Measurements from ENCODE around the gene FKBP3. TPM values are rescaled to one million over a fixed set of nuclear protein-coding genes. Genes with fewer than 3 reads are reported as not detected.

FKBP3 gene
- total and polyA plus RNA-seq, 12 donors: 83.9 to 184 (median 105) TPM

DNA sequence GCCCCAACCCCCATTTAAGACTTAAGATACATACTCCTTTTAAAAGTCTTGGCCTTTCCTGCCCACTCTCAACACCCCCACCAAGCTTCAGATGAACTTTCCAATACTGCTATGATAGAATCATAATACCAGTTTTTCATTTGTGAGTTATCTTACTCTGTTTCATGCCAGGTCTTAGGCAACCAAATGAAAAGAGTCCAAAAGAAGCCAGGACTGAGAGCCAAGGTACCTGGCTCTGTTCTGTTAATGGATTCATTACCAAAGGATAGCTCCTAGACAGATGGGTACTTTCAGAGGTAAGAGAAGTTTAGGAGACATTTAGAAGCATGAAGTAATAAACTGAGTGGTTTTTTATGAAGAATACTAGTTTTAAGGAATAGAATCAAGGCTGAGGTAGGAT, 35.6 kb upstream of the FKBP3 start:
- intact Hi-C loops (cut with DNase I): no loop called here
- no peaks in the 10 kb centered on the region for H3K9me3 ChIP-seq
- no peak overlapping the region for H3K4me3 ChIP-seq
- DNase-seq (no peak), ATAC-seq (no peak)
- no peak overlapping the region for H3K27ac ChIP-seq
- no peaks in the 10 kb centered on the region for H3K27me3 ChIP-seq
- no peaks in the 10 kb centered on the region for H3K4me1 ChIP-seq
- TF ChIP-seq, protein P1, sequence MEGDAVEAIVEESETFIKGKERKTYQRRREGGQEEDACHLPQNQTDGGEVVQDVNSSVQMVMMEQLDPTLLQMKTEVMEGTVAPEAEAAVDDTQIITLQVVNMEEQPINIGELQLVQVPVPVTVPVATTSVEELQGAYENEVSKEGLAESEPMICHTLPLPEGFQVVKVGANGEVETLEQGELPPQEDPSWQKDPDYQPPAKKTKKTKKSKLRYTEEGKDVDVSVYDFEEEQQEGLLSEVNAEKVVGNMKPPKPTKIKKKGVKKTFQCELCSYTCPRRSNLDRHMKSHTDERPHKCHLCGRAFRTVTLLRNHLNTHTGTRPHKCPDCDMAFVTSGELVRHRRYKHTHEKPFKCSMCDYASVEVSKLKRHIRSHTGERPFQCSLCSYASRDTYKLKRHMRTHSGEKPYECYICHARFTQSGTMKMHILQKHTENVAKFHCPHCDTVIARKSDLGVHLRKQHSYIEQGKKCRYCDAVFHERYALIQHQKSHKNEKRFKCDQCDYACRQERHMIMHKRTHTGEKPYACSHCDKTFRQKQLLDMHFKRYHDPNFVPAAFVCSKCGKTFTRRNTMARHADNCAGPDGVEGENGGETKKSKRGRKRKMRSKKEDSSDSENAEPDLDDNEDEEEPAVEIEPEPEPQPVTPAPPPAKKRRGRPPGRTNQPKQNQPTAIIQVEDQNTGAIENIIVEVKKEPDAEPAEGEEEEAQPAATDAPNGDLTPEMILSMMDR (IDR thresholded peaks at IDR 0.05): no peak
- H3K36me3 ChIP-seq: peaks cover 0 to 58% (median 0%) of the 10 kb centered on the region in 9 donors

DNA sequence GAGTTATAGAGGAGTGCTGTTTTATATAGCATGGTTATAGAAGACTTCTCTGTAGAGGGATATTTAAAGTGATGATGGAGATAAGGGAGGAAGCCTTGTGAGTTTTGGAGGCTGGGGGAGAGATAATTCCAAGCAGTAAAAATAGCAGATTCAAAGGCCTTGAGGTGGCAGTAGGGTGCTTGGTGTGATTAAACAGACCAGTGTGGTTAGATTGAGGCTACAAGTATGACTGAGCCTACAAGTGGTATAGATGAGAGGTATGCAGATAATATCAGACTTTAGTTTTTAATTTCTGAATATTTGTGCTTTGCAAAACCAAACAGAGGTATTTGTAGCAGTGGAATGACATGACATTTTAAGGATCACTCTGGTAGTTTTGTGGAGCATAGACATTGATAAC, 21.8 kb upstream of the FKBP3 start:
- intact Hi-C loops (cut with DNase I): no loop called here

DNA sequence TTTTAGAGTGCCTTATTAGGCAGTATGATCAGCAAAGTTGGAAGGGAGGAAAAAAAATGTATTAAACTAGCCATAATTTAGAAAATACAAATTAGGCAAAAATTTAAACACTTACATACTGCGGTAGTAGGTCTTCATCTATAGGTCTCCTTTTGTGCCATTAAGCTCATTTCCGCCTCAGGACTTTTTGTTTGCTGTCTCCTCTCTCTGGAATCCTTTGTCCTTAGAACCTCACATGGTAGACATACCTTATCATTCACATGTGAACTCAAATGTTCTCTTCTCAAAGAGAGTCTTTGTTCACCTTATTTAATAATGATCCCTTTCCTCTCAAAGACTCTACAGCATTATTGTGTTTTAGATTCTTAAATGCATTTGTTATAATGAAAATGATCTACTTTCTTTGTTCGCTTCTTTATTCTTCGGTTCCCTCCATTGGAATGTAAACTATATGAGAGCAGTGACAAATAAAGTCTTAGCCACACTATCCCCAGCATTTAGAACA, 16.2 kb upstream of the FKBP3 start:
- no peak overlapping the region for H3K27ac ChIP-seq
- DNase-seq (no peak), ATAC-seq (no peak)
- no peaks in the 10 kb centered on the region for H3K27me3 ChIP-seq
- TF ChIP-seq, protein P1 (IDR thresholded peaks at IDR 0.05): no peak
- H3K36me3 ChIP-seq: peaks cover 0 to 22% (median 0%) of the 10 kb centered on the region in 9 donors
- H3K9me3 ChIP-seq: no peaks in the 10 kb centered on the region
- no peaks in the 10 kb centered on the region for H3K4me1 ChIP-seq
- intact Hi-C loops (cut with DNase I): no loop called here
- H3K4me3 ChIP-seq: no peak overlapping the region
- 95 to 99% methylated on average over 4 of the region's 4 CpGs for WGBS, 2 donors

More for the DNA sequence above, 21.8 kb upstream of the FKBP3 start:
- ATAC-seq (no peak), DNase-seq (no peak)
- TF ChIP-seq, protein P1 (IDR thresholded peaks at IDR 0.05): no peak
- Histone ChIP-seq H3K36me3 (peaks cover 0 to 11% (median 0%) of the 10 kb centered on the region in 9 donors), H3K4me3 (no peak overlapping the region), H3K4me1 (no peaks in the 10 kb centered on the region), H3K27me3 (no peaks in the 10 kb centered on the region), H3K27ac (no peak overlapping the region), H3K9me3 (no peaks in the 10 kb centered on the region)

DNA sequence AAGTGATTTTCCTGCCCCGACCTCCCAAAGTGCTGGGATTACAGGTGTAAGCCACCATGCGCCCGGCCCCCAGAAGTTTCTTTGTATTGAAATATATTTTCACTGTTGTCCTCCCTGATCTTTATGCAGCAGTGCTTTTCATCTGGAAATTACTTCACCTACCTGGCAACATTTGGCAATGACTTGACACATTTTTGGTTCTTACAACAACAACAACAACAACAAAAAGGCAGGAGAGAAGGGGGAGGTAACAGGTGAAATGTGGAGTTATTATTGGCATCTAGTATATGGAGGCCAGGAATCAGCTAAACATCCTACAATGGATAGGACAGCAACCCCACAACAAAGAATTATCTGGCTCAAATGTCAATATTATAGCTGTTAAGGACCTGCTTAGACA, 15.3 kb upstream of the FKBP3 start:
- H3K9me3 ChIP-seq: no peaks in the 10 kb centered on the region
- TF ChIP-seq, protein P1 (IDR thresholded peaks at IDR 0.05): no peak
- H3K27ac ChIP-seq: no peak overlapping the region
- H3K36me3 ChIP-seq: peaks cover 0 to 26% (median 0%) of the 10 kb centered on the region in 9 donors
- intact Hi-C loops (cut with DNase I): no loop called here
- H3K4me3 ChIP-seq: no peak overlapping the region
- no peaks in the 10 kb centered on the region for H3K27me3 ChIP-seq
- no peaks in the 10 kb centered on the region for H3K4me1 ChIP-seq
- DNase-seq (no peak), ATAC-seq (no peak)
- WGBS, 2 donors: 94 to 95% methylated on average over 3 of the region's 3 CpGs

All from heart right ventricle (tissue), 16 donors.